Panc1 (cell line): ENCODE measurements around the gene HS3ST5. TPM values are rescaled to one million over a fixed set of nuclear protein-coding genes. Genes with fewer than 3 reads are reported as not detected.

Source experiments
- ATAC-seq: fragments of 200-7000 bp; cut with Tn5 transposase; 2 replicates; pipeline ENCODE4 v1.9.1; 2020; ENCODE audit warnings: mild to moderate bottlenecking, moderate library complexity
- BruUV-seq: library from RNA; stranded (reverse); fragments of 400-500 nt; replicated peaks from 2 replicates; lab custom pipeline; 2021; lab: Mats Ljungman, UMichigan
- CTCF ChIA-PET: fragments of 300-600 bp; sonication (Branson Sonifier 250); formaldehyde crosslinking; loops from one replicate; lab custom pipeline; 2022; ENCODE audit warnings: antibody characterized with exemption; lab: Charles Lee
- POLR2A ChIA-PET: fragments of 300-600 bp; sonication (Branson Sonifier 250); formaldehyde crosslinking; loops from one replicate; lab custom pipeline; 2022; ENCODE audit warnings: antibody characterized with exemption; lab: Charles Lee
- DNase-seq: peaks from one replicate; pipeline ENCODE4 v3.0.0-alpha.2; 2010; ENCODE audit warnings: low read depth, low spot score
- H3K27ac ChIP-seq: 2 replicates; pipeline ENCODE4 v1.5.1; 2011; ENCODE audit warnings: mild to moderate bottlenecking, low read length, inconsistent platforms
- H3K27me3 ChIP-seq: fragments of 200-500 bp; sonication (Bioruptor generic); 2 replicates; pipeline ENCODE4 v1.6.0; 2014; ENCODE audit warnings: low read length, inconsistent platforms; ENCODE audit not compliant: control insufficient read depth, insufficient read depth
- H3K36me3 ChIP-seq: fragments of 200-500 bp; sonication (Bioruptor generic); 2 replicates; pipeline ENCODE4 v1.5.1; 2014; ENCODE audit warnings: inconsistent platforms, mild to moderate bottlenecking, low read length, moderate library complexity; ENCODE audit not compliant: control insufficient read depth, insufficient read depth
- H3K4me1 ChIP-seq: 2 replicates; pipeline ENCODE4 v1.5.1; 2011; ENCODE audit warnings: inconsistent platforms, mild to moderate bottlenecking, low read length, moderate library complexity; ENCODE audit not compliant: control insufficient read depth, insufficient read depth
- H3K4me3 ChIP-seq, 2 experiments: 2 replicates each; pipeline ENCODE4 v1.5.1; 2011 to 2012; ENCODE audit warnings: low read depth in 2 of 2, low read length in 2 of 2, mild to moderate bottlenecking in 2 of 2, inconsistent platforms in 1 of 2, moderate library complexity in 1 of 2
- H3K9me3 ChIP-seq: fragments of 200-500 bp; sonication (Bioruptor generic); 2 replicates; pipeline ENCODE4 v1.5.1; 2014; ENCODE audit warnings: low read depth, mild to moderate bottlenecking, inconsistent platforms, low read length, moderate library complexity; ENCODE audit not compliant: control insufficient read depth, insufficient read depth
- CTCF ChIP-seq: fragments of 450-650 bp; IDR thresholded peaks from 2 replicates; pipeline ENCODE4 v1.5.1; 2017; ENCODE audit warnings: mild to moderate bottlenecking
- POLR2AphosphoS5 ChIP-seq: IDR thresholded peaks from 2 replicates; pipeline ENCODE4 v1.6.1; 2012; ENCODE audit warnings: mild to moderate bottlenecking, low read depth, low read length, moderate library complexity
- REST ChIP-seq, 2 experiments: IDR thresholded peaks; 2 replicates each; pipeline ENCODE4 v1.6.1; 2011 to 2012; ENCODE audit warnings: low read depth in 2 of 2, control low read depth in 1 of 2, low read length in 1 of 2, mild to moderate bottlenecking in 1 of 2, moderate library complexity in 1 of 2; ENCODE audit not compliant: insufficient read depth in 1 of 2
- SIN3A ChIP-seq: IDR thresholded peaks from 2 replicates; pipeline ENCODE4 v1.6.1; 2012; ENCODE audit warnings: low read depth, mild to moderate bottlenecking, low read length, moderate library complexity, borderline replicate concordance; ENCODE audit not compliant: insufficient read depth
- TCF7L2 ChIP-seq: IDR thresholded peaks from 2 replicates; pipeline ENCODE4 v1.6.1; 2011; ENCODE audit warnings: mild to moderate bottlenecking, low read depth, low read length, inconsistent platforms
- in situ Hi-C: cut with HindIII; loops from 2 replicates; pipeline ENCODE4 v1.10.0; 2016; ENCODE audit warnings: low sequenced_read_pairs, low pct_unique_long_range_greater_than_20kb
- intact Hi-C: fragments of 100-400 bp; cut with micrococcal nuclease; formaldehyde crosslinking; loops from one replicate; pipeline ENCODE4 v1.10.0; 2022; ENCODE audit not compliant: unreplicated experiment
- total RNA-seq: library from RNA; stranded (reverse); gene quantifications from one replicate; pipeline ENCODE4 v1.2.1, GENCODE V29; 2021; ENCODE audit not compliant: unreplicated experiment

Gene HS3ST5
- total RNA-seq, 1 experiment from 2014 or later: 0.05 TPM

GRCh38 chr6:114157848-114158247 lies 185.0 kb downstream of the HS3ST5 start:
- Histone ChIP-seq H3K4me1 (no peaks in the 10 kb centered on the region), H3K4me3 (no peak overlapping the region), H3K27ac (no peak overlapping the region), H3K36me3 (no peaks in the 10 kb centered on the region), H3K9me3 (no peaks in the 10 kb centered on the region), H3K27me3 (no peaks in the 10 kb centered on the region)
- BruUV-seq: no TSS peak
- ChIA-PET POLR2A (no interaction called here), CTCF (no interaction called here)
- in situ Hi-C loops: loop anchor here (10.0 kb wide), 1 partner anchor 57 kb away; no protein-coding TSS in a partner anchor
- no peak for ATAC-seq
- intact Hi-C loops: no loop called here
- TF ChIP-seq CTCF (no peak), TCF7L2 (no peak), REST (IDR thresholded peaks at IDR 0.05; ENCODE audit: insufficient read depth in 1 of 2, low read depth in 2 of 2, low read length in 1 of 2) (no peak), POLR2AphosphoS5 (no peak), SIN3A (no peak)
- no peak for DNase-seq

GRCh38 chr6:114155763-114156162 lies 187.1 kb downstream of the HS3ST5 start:
- Histone ChIP-seq H3K4me3 (no peak overlapping the region), H3K36me3 (no peaks in the 10 kb centered on the region), H3K9me3 (no peaks in the 10 kb centered on the region), H3K27ac (no peak overlapping the region), H3K4me1 (no peaks in the 10 kb centered on the region), H3K27me3 (no peaks in the 10 kb centered on the region)
- ChIA-PET CTCF (no interaction called here), POLR2A (no interaction called here)
- ATAC-seq (no peak), DNase-seq (no peak)
- TF ChIP-seq SIN3A (no peak), CTCF (no peak), POLR2AphosphoS5 (no peak), REST (IDR thresholded peaks at IDR 0.05; ENCODE audit: insufficient read depth in 1 of 2, low read depth in 2 of 2, low read length in 1 of 2) (no peak), TCF7L2 (no peak)
- BruUV-seq: no TSS peak
- in situ Hi-C loops: loop anchor here (10.0 kb wide), 1 partner anchor 59 kb away; no protein-coding TSS in a partner anchor
- intact Hi-C loops: no loop called here
